ENCODE results near the gene PTH1R. TPM values are rescaled to one million over a fixed set of nuclear protein-coding genes. Genes with fewer than 3 reads are reported as not detected.

PTH1R gene
- total and polyA plus RNA-seq, 2 experiments from 2014 or later: 0.60 to 1.3 TPM

DNA sequence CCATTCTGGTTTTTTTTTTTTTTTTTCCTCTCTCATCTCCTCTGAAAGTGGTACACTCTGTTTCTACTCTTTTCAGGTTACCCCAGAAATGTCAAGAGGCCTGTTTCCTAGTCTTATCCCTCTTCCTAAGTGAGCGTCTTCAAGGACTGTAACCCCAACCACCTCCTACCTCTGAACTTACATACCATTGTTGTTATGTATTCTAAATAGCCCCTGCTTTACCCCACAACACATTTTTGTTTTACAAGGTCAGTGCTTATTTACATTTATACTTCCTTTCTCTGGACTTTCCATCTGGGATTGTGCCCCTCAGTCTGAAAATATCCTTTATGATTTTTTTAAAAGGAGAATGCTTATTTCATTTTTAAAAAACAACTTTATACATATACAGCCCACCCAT is 38.8 kb downstream of the PTH1R start:
- H3K4me2 ChIP-seq (ENCODE audit: unreplicated experiment): no peak overlapping the region
- WGBS, 2 experiments (ENCODE audit: low coverage in 1 of 2, low lambda C conversion rate in 2 of 2, missing lambda C conversion rate in 2 of 2): 83 to 100% methylated on average over 1 of the region's 1 CpG
- H3K4me1 ChIP-seq (ENCODE audit: insufficient read depth): no peaks in the 10 kb centered on the region
- no peak overlapping the region for H3K4me3 ChIP-seq
- no peak overlapping the region for H3K9ac ChIP-seq
- H4K20me1 ChIP-seq (ENCODE audit: insufficient read depth): no peaks in the 10 kb centered on the region
- H3K9me2 ChIP-seq (ENCODE audit: insufficient read depth): no peaks in the 10 kb centered on the region
- H3K36me3 ChIP-seq (ENCODE audit: low read depth): peaks cover 35% of the 10 kb centered on the region
- DNase-seq: no peak
- in situ Hi-C loops (cut with MboI): no loop called here
- H2AFZ ChIP-seq: no peak overlapping the region
- peaks cover 18% of the 10 kb centered on the region for H3F3A ChIP-seq (ENCODE audit: insufficient read depth)
- H3K79me2 ChIP-seq (ENCODE audit: insufficient read depth): no peaks in the 10 kb centered on the region
- H3K27me3 ChIP-seq (replicated peaks; ENCODE audit: insufficient read depth): no peaks in the 10 kb centered on the region
- TF ChIP-seq EZH2 (IDR thresholded peaks at IDR 0.05; ENCODE audit: insufficient read depth, poor library complexity, severe bottlenecking) (no peak), EZH2phosphoT487 (IDR thresholded peaks at IDR 0.05; ENCODE audit: insufficient read depth, low read depth) (no peak)
- no peaks in the 10 kb centered on the region for H3K9me3 ChIP-seq (ENCODE audit: low read depth)
- no peak overlapping the region for H3K27ac ChIP-seq

DNA sequence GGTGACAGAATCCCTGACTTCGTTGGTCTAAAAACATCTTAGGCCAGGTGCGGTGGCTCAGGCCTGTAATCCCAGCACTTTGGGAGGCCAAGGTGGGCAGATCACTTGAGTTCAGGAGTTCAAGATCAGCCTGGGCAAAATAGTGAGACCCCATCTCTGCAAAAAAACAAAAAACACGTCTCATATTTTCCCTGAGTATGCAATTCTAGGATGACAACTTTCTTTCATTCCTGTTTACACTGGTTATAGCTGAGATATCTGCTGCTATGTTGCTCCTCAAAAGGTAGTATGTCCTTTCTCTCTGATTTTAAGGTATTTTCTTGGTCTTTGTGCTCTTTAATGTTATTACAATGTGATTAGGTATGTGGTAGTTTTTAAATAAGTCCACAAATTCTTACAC is 39.3 kb downstream of the PTH1R start:
- Histone ChIP-seq H3K9ac (no peak overlapping the region), H3K9me3 (ENCODE audit: low read depth) (no peaks in the 10 kb centered on the region), H2AFZ (no peak overlapping the region), H3K4me3 (no peak overlapping the region), H3K79me2 (ENCODE audit: insufficient read depth) (no peaks in the 10 kb centered on the region), H3K27me3 (replicated peaks; ENCODE audit: insufficient read depth) (no peaks in the 10 kb centered on the region), H3K9me2 (ENCODE audit: insufficient read depth) (no peaks in the 10 kb centered on the region), H3K4me1 (ENCODE audit: insufficient read depth) (no peaks in the 10 kb centered on the region), H3K4me2 (ENCODE audit: unreplicated experiment) (no peak overlapping the region), H3K27ac (no peak overlapping the region), H3K36me3 (ENCODE audit: low read depth) (peaks cover 40% of the 10 kb centered on the region), H3F3A (ENCODE audit: insufficient read depth) (peaks cover 18% of the 10 kb centered on the region), H4K20me1 (ENCODE audit: insufficient read depth) (no peaks in the 10 kb centered on the region)
- TF ChIP-seq EZH2phosphoT487 (IDR thresholded peaks at IDR 0.05; ENCODE audit: insufficient read depth, low read depth) (no peak), EZH2 (IDR thresholded peaks at IDR 0.05; ENCODE audit: insufficient read depth, poor library complexity, severe bottlenecking) (no peak)
- WGBS, 2 experiments (ENCODE audit: low coverage in 1 of 2, low lambda C conversion rate in 2 of 2, missing lambda C conversion rate in 2 of 2): 81 to 84% methylated on average over 3 of the region's 3 CpGs
- no peak for DNase-seq
- in situ Hi-C loops (cut with MboI): no loop called here

GRCh38 chr3:46917257-46917656 is 39.7 kb downstream of the PTH1R start:
- H3K4me1 ChIP-seq (ENCODE audit: insufficient read depth): no peaks in the 10 kb centered on the region
- H4K20me1 ChIP-seq (ENCODE audit: insufficient read depth): no peaks in the 10 kb centered on the region
- WGBS, 2 experiments (ENCODE audit: low coverage in 1 of 2, low lambda C conversion rate in 2 of 2, missing lambda C conversion rate in 2 of 2): 96 to 100% methylated on average over 3 of the region's 3 CpGs
- in situ Hi-C loops (cut with MboI): no loop called here
- no peaks in the 10 kb centered on the region for H3K9me2 ChIP-seq (ENCODE audit: insufficient read depth)
- H3K36me3 ChIP-seq (ENCODE audit: low read depth): peaks cover 40% of the 10 kb centered on the region
- H3K9me3 ChIP-seq (ENCODE audit: low read depth): no peaks in the 10 kb centered on the region
- no peaks in the 10 kb centered on the region for H3K27me3 ChIP-seq (replicated peaks; ENCODE audit: insufficient read depth)
- H3F3A ChIP-seq (ENCODE audit: insufficient read depth): peaks cover 17% of the 10 kb centered on the region
- H3K4me3 ChIP-seq: no peak overlapping the region
- no peak for DNase-seq
- H3K9ac ChIP-seq: no peak overlapping the region
- no peak overlapping the region for H2AFZ ChIP-seq
- no peak overlapping the region for H3K27ac ChIP-seq
- no peak overlapping the region for H3K4me2 ChIP-seq (ENCODE audit: unreplicated experiment)
- TF ChIP-seq EZH2 (IDR thresholded peaks at IDR 0.05; ENCODE audit: insufficient read depth, poor library complexity, severe bottlenecking) (no peak), EZH2phosphoT487 (IDR thresholded peaks at IDR 0.05; ENCODE audit: insufficient read depth, low read depth) (no peak)
- H3K79me2 ChIP-seq (ENCODE audit: insufficient read depth): no peaks in the 10 kb centered on the region

DNA sequence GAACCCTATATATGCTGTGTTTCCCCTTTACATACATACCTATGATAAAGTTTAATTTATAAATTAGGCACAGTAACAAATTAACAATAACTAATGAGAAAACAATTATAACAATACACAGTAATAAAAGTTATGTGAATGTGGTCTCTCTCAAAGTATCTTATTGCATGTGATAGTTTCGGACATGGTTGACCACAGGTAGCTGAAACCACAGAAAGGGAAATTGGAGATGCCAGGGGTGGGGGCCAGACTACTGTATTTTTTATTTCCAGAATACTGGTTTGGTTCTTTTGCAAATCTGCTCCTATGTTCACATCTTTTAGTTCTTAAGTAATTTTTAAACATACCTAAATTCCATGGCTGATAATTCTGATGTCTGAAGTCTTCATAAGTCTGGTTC is 40.7 kb downstream of the PTH1R start:
- Histone ChIP-seq H4K20me1 (ENCODE audit: insufficient read depth) (no peaks in the 10 kb centered on the region), H3K9ac (no peak overlapping the region), H3K4me2 (ENCODE audit: unreplicated experiment) (no peak overlapping the region), H3K4me1 (ENCODE audit: insufficient read depth) (no peaks in the 10 kb centered on the region), H3K27me3 (replicated peaks; ENCODE audit: insufficient read depth) (no peaks in the 10 kb centered on the region), H3K27ac (no peak overlapping the region), H3K79me2 (ENCODE audit: insufficient read depth) (peaks cover 5% of the 10 kb centered on the region; the same call in 1 of the 2 replicates), H3K36me3 (ENCODE audit: low read depth) (peaks cover 44% of the 10 kb centered on the region), H3K4me3 (no peak overlapping the region), H3F3A (ENCODE audit: insufficient read depth) (peaks cover 11% of the 10 kb centered on the region; the same call in 1 of the 2 replicates), H2AFZ (no peak overlapping the region), H3K9me2 (ENCODE audit: insufficient read depth) (no peaks in the 10 kb centered on the region), H3K9me3 (ENCODE audit: low read depth) (no peaks in the 10 kb centered on the region)
- in situ Hi-C loops (cut with MboI): no loop called here
- 96 to 100% methylated on average over 1 of the region's 1 CpG for WGBS, 2 experiments (ENCODE audit: low coverage in 1 of 2, low lambda C conversion rate in 2 of 2, missing lambda C conversion rate in 2 of 2)
- no peak for DNase-seq
- TF ChIP-seq EZH2 (IDR thresholded peaks at IDR 0.05; ENCODE audit: insufficient read depth, poor library complexity, severe bottlenecking) (no peak), EZH2phosphoT487 (IDR thresholded peaks at IDR 0.05; ENCODE audit: insufficient read depth, low read depth) (no peak)

GRCh38 chr3:46918634-46919033 is 41.1 kb downstream of the PTH1R start:
- no peak for DNase-seq
- H3K9me2 ChIP-seq (ENCODE audit: insufficient read depth): no peaks in the 10 kb centered on the region
- peaks cover 11% of the 10 kb centered on the region; the same call in 1 of the 2 replicates for H3F3A ChIP-seq (ENCODE audit: insufficient read depth)
- TF ChIP-seq EZH2phosphoT487 (IDR thresholded peaks at IDR 0.05; ENCODE audit: insufficient read depth, low read depth) (no peak), EZH2 (IDR thresholded peaks at IDR 0.05; ENCODE audit: insufficient read depth, poor library complexity, severe bottlenecking) (no peak)
- no peak overlapping the region for H3K9ac ChIP-seq
- H2AFZ ChIP-seq: no peak overlapping the region
- no peak overlapping the region for H3K27ac ChIP-seq
- 95 to 96% methylated on average over 4 of the region's 4 CpGs for WGBS, 2 experiments (ENCODE audit: low coverage in 1 of 2, low lambda C conversion rate in 2 of 2, missing lambda C conversion rate in 2 of 2)
- H3K4me3 ChIP-seq: no peak overlapping the region
- in situ Hi-C loops (cut with MboI): no loop called here
- H3K4me1 ChIP-seq (ENCODE audit: insufficient read depth): no peaks in the 10 kb centered on the region
- H4K20me1 ChIP-seq (ENCODE audit: insufficient read depth): no peaks in the 10 kb centered on the region
- peaks cover 7% of the 10 kb centered on the region; the same call in 1 of the 2 replicates for H3K79me2 ChIP-seq (ENCODE audit: insufficient read depth)
- H3K27me3 ChIP-seq (replicated peaks; ENCODE audit: insufficient read depth): no peaks in the 10 kb centered on the region
- no peaks in the 10 kb centered on the region for H3K9me3 ChIP-seq (ENCODE audit: low read depth)
- no peak overlapping the region for H3K4me2 ChIP-seq (ENCODE audit: unreplicated experiment)
- peaks cover 46% of the 10 kb centered on the region for H3K36me3 ChIP-seq (ENCODE audit: low read depth)
